GM20000 (cell line): ENCODE data around the gene DVL3.
A peak's percentile ranks its signal among the peaks of the same experiment; 100 is the strongest.

Experiments
- DNase-seq: peaks from one replicate; pipeline ENCODE4 v3.0.0; 2012; ENCODE audit warnings: low spot score
- CTCF ChIP-seq: IDR thresholded peaks from 2 replicates; pipeline ENCODE4 v1.5.1; 2012; ENCODE audit warnings: mild to moderate bottlenecking, control low read depth; ENCODE audit errors: extremely low read depth, missing control alignments

Gene DVL3

GRCh38 chr3:184167786-184168185 is 12.6 kb downstream of the DVL3 start:
- no peak for TF ChIP-seq CTCF

GRCh38 chr3:184168363-184169120 is 13.4 kb downstream of the DVL3 start:
- TF ChIP-seq CTCF, result no peak
- no peak for DNase-seq

More at GRCh38 chr3:184167786-184168185, 12.6 kb downstream of the DVL3 start:
- DNase-seq, result no peak

- TF ChIP-seq CTCF, result no peak
- DNase-seq, result no peak
Observed at GRCh38 chr3:184169896-184170875, 15.0 kb downstream of the DVL3 start.

- peak; percentile 43 for DNase-seq
- TF ChIP-seq CTCF, result no peak
Observed at GRCh38 chr3:184171562-184171961, 16.4 kb downstream of the DVL3 start.

DNA sequence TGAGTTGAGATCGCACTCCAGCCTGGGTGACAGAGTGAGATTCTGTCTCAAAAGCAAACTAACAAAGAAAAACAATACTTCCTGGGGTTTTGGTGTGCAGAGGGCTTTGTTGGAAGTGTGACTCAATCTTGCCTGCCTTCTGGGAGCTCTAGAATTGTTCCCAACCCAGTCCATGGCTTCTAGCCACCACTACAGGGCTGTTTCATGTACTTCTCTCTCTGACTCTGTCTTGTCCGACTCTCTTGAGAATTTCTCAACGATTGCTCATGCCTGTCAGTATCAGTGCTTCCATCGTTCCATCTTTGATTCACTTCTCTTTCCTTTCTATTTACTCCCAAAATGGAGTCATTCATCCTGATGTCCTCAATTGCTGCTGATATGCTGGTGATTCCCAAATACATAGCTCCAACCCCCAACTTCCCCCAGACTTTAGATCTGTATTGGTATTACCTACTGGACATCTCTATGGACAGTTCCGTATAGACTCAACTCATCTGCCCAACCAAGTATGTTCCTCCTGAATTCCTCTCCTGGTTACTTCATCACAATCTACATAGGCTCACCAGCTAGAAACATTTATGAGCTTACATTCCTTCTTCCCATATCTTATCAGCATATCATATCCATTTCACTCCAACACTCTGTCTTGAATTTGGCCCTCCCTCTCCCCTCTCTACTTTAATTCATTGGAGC is 17.6 kb downstream of the DVL3 start:
- TF ChIP-seq CTCF, result no peak
- no peak for DNase-seq

GRCh38 chr3:184173374-184173722 is 18.2 kb downstream of the DVL3 start:
- no peak for TF ChIP-seq CTCF
- DNase-seq, result no peak

DNA sequence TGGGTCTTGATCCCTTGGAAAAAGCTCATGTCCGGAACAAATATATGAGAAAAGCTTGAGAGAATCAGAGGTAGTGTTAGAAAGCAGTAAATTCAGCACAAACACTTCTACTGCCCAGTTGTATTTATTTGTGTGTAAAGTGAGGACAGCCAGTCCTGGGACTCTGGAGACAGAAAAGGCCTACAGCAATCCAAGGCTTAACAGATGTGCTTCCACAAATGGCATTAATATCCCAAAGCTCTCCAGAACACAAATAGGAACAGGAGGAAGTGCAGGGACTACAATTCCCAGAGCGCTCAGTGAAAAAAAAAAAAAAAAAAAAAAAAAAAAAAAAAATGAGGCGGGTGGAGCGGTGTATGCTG is 19.1 kb downstream of the DVL3 start:
- DNase-seq, result no peak
- no peak for TF ChIP-seq CTCF
